GM18502 (cell line): ENCODE data around the gene PLAGL1.
A peak's percentile ranks its signal among the peaks of the same experiment; 100 is the strongest.
"Not testable (repeated sequence)": the region's sequence is repeated elsewhere in the genome, so short reads cannot be mapped to it uniquely, and the experiment has no call there.

Source experiments
- ATAC-seq: cut with Tn5 transposase; IDR thresholded peaks from one replicate; pipeline ENCODE4 v1.9.1; 2021; ENCODE audit warnings: mild to moderate bottlenecking; ENCODE audit not compliant: unreplicated experiment, poor library complexity

PLAGL1 gene

DNA sequence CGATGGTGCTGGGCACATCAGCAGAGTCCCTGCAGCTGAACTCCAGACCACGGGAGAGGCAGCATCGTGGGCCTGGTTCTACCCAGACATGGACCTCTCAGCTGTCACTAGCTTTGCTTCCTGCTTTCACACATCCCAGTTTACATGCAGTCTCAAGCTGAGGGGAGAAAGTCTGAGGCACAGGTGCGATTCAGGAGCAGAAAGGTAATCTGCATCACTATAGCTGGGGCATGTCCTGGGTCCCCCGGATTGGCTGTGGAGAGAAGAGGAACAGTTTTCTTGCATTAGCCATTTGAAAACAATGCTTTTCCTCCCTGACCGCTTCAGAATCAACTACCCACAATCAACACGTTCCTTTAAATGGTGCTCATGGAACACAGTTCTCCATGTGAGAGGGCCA lies 59.9 kb downstream of the PLAGL1 start:
- no peak for ATAC-seq

- peak; percentile 68 for ATAC-seq
Observed at GRCh38 chr6:143941852-143942627, 66.0 kb downstream of the PLAGL1 start.

DNA sequence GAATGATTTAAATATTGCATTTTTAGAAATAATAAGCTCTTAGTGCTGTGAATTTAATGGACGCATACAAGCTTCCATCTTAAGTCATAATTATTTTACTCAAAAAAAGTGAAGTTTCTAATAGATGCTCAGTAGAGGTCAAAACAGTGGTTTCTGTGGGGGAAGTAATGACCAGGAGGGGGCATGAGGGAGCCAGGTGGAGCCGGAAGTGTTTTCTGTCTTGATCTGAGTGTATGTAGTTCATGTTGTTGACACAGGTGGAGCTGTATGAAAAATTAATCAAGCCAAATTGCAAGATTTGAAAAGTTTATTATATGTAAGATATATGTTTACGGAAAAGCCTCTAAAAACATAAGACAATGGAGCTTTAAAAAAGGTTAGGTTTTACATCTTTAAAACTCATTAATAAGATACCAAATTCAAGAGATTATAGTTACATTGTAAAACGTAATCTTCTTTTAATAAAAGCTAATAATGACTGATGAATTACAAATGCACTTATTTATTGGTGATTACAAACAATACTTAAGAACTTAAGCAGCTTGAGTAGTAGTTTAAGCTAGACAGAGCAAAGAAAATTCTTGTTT lies 68.0 kb downstream of the PLAGL1 start:
- ATAC-seq, result peak; percentile 98

DNA sequence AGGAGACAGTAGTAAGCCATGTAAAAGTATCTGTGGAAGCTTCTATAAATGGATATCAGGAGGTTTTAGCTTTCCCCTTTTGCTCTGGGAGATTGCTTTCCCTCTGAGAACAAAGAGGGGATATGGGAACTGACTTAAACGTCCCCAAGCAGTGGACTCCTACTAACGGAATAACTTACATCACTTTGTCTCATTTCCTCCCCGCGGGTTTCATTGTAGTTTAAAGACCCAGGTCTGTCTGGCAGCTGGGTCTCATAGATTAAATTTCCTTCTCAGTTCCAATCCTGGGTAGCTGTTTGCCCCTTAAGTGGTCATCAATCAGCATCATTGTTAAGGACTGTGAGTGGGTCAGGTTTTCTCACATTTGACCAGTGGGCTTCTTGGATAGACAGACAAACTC lies 68.7 kb downstream of the PLAGL1 start:
- ATAC-seq, result no peak

- no peak for ATAC-seq
Observed at GRCh38 chr6:143937668-143937970, 70.4 kb downstream of the PLAGL1 start.

DNA sequence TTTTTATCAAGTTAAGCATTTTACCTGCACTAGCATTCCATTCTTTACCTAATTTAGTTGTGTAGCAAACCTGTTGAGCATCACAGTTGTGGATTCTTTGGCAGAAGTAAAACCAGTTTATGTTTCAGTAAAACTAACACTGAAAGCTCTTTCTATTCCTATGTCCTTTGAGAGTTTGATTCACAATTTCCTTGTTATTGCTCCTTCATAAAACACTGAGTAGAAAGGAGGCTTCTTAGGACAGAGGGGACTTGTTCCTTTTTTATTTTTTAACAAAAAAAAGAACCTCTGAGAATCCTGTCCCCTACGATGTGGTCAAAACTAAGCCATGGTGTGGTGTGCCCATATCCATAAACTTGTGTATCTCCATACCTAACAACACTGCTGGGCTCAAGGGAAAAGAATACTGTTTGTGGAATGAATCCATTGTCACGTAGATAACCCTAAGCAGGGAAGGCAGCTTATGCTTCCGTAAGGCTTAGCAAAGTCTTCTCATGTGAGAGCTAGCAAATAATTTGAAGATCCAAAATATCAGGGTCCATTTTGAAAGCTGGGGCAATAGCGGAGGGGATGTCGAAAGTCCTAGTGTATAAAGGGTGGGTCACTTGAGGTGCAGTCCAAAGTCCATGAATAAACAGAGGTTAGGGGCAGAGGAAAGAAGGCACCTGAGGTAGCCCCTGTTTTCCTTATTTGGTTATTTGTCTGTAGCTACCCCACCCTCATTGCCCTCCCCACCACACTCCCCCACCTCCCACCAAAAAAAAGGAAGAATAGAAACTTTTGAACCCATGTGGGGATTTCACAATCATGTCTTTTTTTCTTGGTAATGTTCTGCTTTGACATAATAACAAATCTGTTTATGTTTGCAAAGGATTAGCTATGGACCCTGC lies 71.0 kb downstream of the PLAGL1 start:
- no peak for ATAC-seq

- no peak for ATAC-seq
Observed at GRCh38 chr6:143936347-143936746, 71.7 kb downstream of the PLAGL1 start.

- no peak for ATAC-seq
Observed at GRCh38 chr6:143934867-143935266, 73.2 kb downstream of the PLAGL1 start.

DNA sequence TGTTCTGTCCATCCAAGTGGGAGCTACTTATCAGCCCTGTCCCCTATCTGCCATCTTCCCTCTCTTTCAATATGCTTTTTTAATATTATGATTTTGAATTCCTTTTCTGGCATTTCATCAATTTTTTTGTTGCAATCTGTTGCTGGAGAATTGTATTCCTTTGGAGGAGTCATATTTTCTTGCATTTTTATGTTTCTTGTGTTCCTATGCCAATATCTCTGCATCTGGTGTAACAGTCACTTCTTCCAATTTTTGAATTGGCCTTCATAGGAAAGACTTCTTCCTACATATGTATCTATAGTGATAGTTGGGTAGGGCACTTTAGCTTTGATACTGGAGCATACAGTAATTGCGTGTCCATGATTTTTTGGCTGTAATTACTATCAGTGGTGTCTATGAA lies 73.7 kb downstream of the PLAGL1 start:
- no peak for ATAC-seq

DNA sequence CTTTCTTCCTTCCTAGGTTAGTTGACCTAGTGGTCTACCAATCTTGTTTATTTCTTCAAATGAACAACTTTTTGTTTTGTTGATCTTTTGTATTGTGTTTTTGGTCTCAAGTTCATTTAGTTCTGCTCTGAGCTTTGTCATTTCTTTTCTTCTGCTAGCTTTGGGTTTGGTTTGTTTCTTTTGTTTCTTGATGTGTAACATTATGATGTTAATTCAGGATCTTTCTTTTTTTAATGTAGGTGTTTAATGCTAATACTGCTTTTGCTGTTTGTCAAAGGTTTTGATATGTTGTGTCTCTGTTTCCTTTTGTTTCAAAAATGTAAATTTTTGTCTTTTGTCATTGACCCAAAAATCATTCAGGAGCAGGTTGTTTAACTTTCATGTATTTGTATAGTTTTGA lies 78.1 kb downstream of the PLAGL1 start:
- no peak for ATAC-seq

DNA sequence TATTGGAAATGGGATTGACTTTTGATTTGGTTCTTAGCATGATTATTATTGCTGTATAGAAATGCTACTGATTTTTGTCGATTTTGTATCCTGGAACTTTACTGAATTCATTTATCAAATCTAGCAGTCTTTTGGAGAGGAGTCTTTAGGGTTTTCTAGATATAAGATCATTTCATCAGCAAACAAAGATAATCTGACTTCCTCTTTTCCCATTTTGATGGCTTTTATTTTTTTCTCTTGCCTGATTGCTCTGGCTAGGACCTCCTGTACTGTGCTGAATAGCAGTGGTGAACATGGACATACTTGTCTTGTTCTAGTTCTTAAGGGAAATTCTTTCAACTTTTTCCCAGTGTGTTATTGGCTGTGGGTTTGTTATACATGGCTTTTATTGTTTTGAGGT lies 79.2 kb downstream of the PLAGL1 start:
- ATAC-seq, result no peak

DNA sequence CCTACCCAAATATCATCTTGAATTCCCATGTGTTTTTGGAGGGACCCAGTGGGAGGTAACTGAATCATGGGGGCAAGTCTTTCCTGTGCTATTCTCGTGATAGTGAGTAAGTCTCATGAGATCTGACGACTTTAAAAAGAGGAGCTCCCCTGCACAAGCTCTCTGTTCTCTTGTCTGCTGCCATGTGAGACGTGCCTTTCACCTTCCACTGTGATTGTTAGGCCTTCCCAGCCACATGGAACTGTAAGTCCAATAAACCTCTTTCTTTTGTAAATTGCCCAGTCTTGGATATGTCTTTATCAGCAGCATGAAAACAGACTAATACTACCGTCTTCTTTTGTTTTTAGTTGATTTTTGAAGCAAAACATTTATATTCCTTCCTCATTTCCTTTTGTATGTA lies 91.0 kb downstream of the PLAGL1 start:
- not testable (repeated sequence) for ATAC-seq

- no peak for ATAC-seq
Observed at GRCh38 chr6:143912671-143913070, 95.4 kb downstream of the PLAGL1 start.

DNA sequence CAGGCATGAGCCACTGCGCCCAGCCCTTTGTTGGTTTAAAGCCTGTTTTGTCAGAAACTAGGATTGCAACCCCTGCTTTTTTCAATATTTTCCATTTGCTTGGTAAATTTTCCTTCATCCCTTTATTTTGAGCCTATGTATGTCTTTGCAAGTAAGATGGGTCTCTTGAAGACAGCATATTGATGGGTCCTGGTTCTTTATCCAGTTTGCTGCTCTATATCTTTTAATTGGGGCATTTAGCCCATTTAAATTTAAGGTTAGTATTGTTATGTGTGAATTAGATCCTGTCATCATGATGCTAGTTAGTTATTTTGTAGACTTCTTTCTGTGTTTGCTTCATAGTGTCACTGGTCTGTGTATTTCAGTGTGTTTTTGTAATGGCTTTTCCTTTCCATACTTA lies 97.0 kb downstream of the PLAGL1 start:
- no peak for ATAC-seq

GRCh38 chr6:143902827-143903226 lies 105.2 kb downstream of the PLAGL1 start:
- no peak for ATAC-seq

- peak; percentile 97 for ATAC-seq
Observed at GRCh38 chr6:143901885-143902750, 105.9 kb downstream of the PLAGL1 start.

- ATAC-seq, result no peak
Observed at GRCh38 chr6:143900358-143900757, 107.7 kb downstream of the PLAGL1 start.

DNA sequence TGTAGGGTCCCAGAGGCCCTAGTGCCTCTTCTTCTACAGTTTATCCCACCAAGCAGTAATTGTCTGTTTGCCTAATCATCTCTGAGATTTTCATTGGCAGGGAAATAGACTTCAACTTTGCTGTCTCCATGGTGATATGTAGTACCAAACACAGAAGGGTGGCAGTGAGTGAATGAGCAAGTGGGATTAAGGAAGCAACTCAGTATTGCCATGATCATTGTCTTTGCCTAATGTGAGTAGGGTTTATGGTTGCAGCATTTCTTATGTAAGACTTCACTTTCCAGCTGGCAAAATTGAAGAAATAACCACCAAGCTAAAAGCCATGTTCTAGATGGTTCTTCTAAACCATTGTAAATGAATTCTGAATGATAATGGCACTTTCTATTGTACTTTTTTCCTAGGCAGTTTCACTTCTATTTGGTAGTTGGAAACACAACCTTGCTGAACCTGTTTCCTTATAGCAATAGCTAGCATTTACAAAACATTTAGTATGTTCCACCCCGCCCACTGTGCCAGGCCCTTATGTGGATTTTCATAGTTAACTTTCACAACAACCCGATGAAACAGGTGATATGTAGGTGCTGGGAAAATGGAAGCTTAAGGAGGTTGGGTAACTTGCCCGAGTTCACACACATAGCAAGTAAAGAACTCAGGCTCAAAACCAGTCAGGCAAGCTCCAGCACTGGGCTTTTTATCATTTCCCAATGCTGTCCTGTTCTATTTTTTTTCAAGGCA lies 111.8 kb downstream of the PLAGL1 start:
- no peak for ATAC-seq

GRCh38 chr6:143894655-143895054 lies 113.4 kb downstream of the PLAGL1 start:
- ATAC-seq, result no peak
